Left ventricle myocardium inferior (tissue), 1 donor: ENCODE measurements around the gene DCUN1D2. TPM values are rescaled to one million over a fixed set of nuclear protein-coding genes. Genes with fewer than 3 reads are reported as not detected.
"Not testable (repeated sequence)": the region's sequence is repeated elsewhere in the genome, so short reads cannot be mapped to it uniquely, and the experiment has no call there.

ENCODE experiments used
- DNase-seq: peaks from one replicate; pipeline ENCODE4 v3.0.0-alpha.2; 2020
- H3K27ac ChIP-seq: fragments of 200-600 bp; replicated peaks from 2 replicates; pipeline ENCODE4 v1.8.0; 2021
- H3K27me3 ChIP-seq: fragments of 200-600 bp; 2 replicates; pipeline ENCODE4 v1.8.0; 2021; ENCODE audit warnings: low read depth
- H3K36me3 ChIP-seq: fragments of 200-600 bp; 2 replicates; pipeline ENCODE4 v1.8.0; 2021
- H3K4me1 ChIP-seq: fragments of 200-600 bp; 2 replicates; pipeline ENCODE4 v1.8.0; 2021
- H3K4me3 ChIP-seq: fragments of 200-600 bp; 2 replicates; pipeline ENCODE4 v1.8.0; 2021; ENCODE audit warnings: mild to moderate bottlenecking, moderate library complexity
- H3K9me3 ChIP-seq: fragments of 200-600 bp; replicated peaks from 2 replicates; pipeline ENCODE4 v1.8.0; 2021
- CTCF ChIP-seq: fragments of 200-600 bp; IDR thresholded peaks from 2 replicates; pipeline ENCODE4 v1.8.0; 2021; ENCODE audit warnings: antibody characterized with exemption, mild to moderate bottlenecking, borderline replicate concordance
- intact Hi-C: fragments of 100-400 bp; cut with micrococcal nuclease; formaldehyde crosslinking; loops from one replicate; pipeline ENCODE4 v1.11.0; 2022
- total RNA-seq: library from RNA; stranded (reverse); fragmentation: NEBNext Ultra II Directional; extraction: Animal tissue kit (Norgen Biotek cat#: 25700); gene quantifications from one replicate; pipeline ENCODE4 v1.2.1, GENCODE V29; 2021
- donor health status: DM: no; HTN: yes; CAD: no; lungs with severe emphysema.

The DCUN1D2 gene
- total RNA-seq, 1 donor from 2014 or later = 196 TPM

GRCh38 chr13:113475911-113476310, 14.6 kb downstream of the DCUN1D2 start:
- Histone ChIP-seq H3K9me3 (no peaks in the 10 kb centered on the region), H3K27ac (peak overlapping the region; percentile 11), H3K27me3 (no peaks in the 10 kb centered on the region), H3K36me3 (peaks cover 77% of the 10 kb centered on the region), H3K4me1 (peaks cover 56% of the 10 kb centered on the region), H3K4me3 (no peak overlapping the region)
- no peak for DNase-seq
- intact Hi-C loops = no loop called here
- no peak for TF ChIP-seq CTCF

- no peak for TF ChIP-seq CTCF
- peaks cover 75% of the 10 kb centered on the region for H3K36me3 ChIP-seq
- DNase-seq = no peak
These were observed 15.2 kb downstream of the DCUN1D2 start for GRCh38 chr13:113475280-113475679.

DNA sequence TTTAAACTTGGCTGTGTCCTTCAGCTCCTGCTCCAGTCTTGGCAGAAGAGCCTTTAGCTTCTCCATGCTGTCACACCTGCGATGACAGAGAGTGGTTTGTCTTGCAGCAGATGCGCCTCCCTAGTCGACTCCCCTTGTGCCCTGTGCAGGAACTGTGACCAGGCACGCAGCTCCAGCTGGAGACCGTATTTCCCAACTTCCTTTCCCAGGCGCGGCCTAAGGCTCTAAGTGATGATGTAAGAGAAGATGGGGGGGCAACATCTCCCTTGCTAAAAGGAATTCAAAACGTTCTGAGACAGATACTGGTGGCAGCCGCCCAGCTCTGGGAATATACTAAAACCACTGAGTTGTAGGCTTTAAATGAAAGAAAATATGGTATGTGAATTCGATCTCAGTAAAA, 16.3 kb downstream of the DCUN1D2 start:
- DNase-seq = no peak
- H3K4me3 ChIP-seq = no peak overlapping the region
- peaks cover 48% of the 10 kb centered on the region for H3K4me1 ChIP-seq
- TF ChIP-seq CTCF = no peak
- no peaks in the 10 kb centered on the region for H3K27me3 ChIP-seq
- H3K36me3 ChIP-seq = peaks cover 73% of the 10 kb centered on the region
- H3K27ac ChIP-seq = peak overlapping the region; percentile 68
- H3K9me3 ChIP-seq = no peaks in the 10 kb centered on the region
- intact Hi-C loops = no loop called here

More at GRCh38 chr13:113475280-113475679, 15.2 kb downstream of the DCUN1D2 start:
- Histone ChIP-seq H3K4me3 (no peak overlapping the region), H3K4me1 (peaks cover 50% of the 10 kb centered on the region), H3K27me3 (no peaks in the 10 kb centered on the region), H3K9me3 (no peaks in the 10 kb centered on the region), H3K27ac (no peak overlapping the region)
- intact Hi-C loops = no loop called here

DNA sequence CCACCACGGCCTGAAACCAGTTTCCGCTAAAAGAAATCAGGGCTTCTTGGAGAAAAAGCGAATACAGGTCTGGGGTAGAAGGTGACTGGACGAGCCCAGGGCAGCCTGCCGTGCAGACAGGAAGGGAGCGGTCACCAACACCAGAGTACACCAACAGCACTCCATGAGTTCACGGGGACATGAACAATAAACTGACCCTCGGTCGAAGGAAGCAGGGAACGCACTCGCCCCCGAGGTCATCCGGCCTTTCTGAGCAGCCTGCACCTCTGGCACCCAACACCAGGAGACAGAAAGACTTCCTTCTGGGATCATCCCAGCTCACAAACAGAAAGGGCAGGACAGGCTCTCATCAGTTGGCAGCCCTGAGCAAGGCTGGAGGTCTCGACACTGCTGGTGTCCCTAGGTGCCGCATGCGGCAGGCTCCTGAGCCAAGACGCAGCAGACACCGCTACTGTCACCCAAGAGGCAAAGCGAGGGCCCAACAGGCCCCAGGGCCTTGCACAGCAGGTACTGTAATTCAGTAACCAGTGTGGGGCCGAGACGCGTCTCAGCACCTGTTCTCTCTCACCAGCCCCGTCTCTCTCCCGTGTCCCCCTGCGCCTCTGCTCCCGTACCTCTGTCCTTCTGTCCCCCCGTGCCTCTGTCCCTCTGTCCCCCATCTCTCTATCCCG, 18.0 kb downstream of the DCUN1D2 start:
- intact Hi-C loops = no loop called here
- TF ChIP-seq CTCF = peak; percentile 40
- Histone ChIP-seq H3K27me3 (no peaks in the 10 kb centered on the region), H3K36me3 (peaks cover 70% of the 10 kb centered on the region), H3K4me3 (peak overlapping the region; percentile 47), H3K4me1 (peaks cover 55% of the 10 kb centered on the region), H3K9me3 (no peaks in the 10 kb centered on the region), H3K27ac (peak overlapping the region; percentile 89)
- DNase-seq = no peak

DNA sequence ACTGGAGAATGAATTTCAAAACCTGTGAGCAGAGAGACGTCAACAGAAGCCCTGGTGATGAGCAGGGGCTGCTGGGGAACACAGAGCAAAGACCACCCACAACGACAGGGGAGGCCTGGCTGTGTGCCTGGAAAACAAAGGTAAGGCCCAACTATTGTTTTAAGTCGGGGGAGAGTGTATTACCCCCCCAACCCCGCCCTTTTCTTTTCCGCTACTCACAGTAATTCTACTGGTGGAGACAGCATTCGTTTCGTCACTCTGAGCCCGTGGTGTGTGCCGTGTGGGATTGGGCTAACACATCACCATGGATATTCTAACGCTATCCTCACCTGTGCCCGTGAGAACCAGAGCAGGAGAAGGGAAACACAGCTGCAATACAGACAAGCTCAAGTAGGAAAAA, 18.7 kb downstream of the DCUN1D2 start:
- Histone ChIP-seq H3K4me1 (peaks cover 55% of the 10 kb centered on the region), H3K27ac (peak overlapping the region; percentile 89), H3K4me3 (peak overlapping the region; percentile 47), H3K36me3 (peaks cover 70% of the 10 kb centered on the region), H3K27me3 (no peaks in the 10 kb centered on the region), H3K9me3 (no peaks in the 10 kb centered on the region)
- DNase-seq = no peak
- TF ChIP-seq CTCF = no peak
- intact Hi-C loops = no loop called here

GRCh38 chr13:113470635-113471163, 19.8 kb downstream of the DCUN1D2 start:
- Histone ChIP-seq H3K36me3 (peaks cover 70% of the 10 kb centered on the region), H3K4me1 (peaks cover 54% of the 10 kb centered on the region)
- H3K9me3 ChIP-seq, intact Hi-C loops, H3K27ac ChIP-seq, H3K4me3 ChIP-seq, H3K27me3 ChIP-seq, DNase-seq: not testable (repeated sequence)
